Psoas muscle (tissue), 8 donors: Measurements from ENCODE around the gene AIMP1. TPM values are rescaled to one million over a fixed set of nuclear protein-coding genes. Genes with fewer than 3 reads are reported as not detected.

Experiments used
- ATAC-seq, 4 donors: fragments of 200-7000 bp; cut with Tn5 transposase; one replicate each; pipeline ENCODE4 v1.9.1; 2020; ENCODE audit warnings: moderate library complexity in 3 of 4, mild to moderate bottlenecking in 2 of 4
- DNase-seq, 2 donors: peaks; one replicate each; pipeline ENCODE4 v3.0.0-alpha.2; 2020
- H3K27ac ChIP-seq: fragments of 200-600 bp; one replicate; pipeline ENCODE4 v1.8.0; 2022
- H3K27me3 ChIP-seq, 3 donors: fragments of 200-600 bp in 1 of 3; one replicate each; pipeline versions ENCODE4 v1.6.1 to v1.8.0; 2013 to 2022; ENCODE audit warnings: low read length in 2 of 3, mild to moderate bottlenecking in 2 of 3, moderate library complexity in 1 of 3; ENCODE audit not compliant: insufficient read depth in 3 of 3
- H3K36me3 ChIP-seq, 2 donors: fragments of 200-600 bp in 1 of 2; one replicate each; pipeline versions ENCODE4 v1.6.1 to v1.8.0; 2013 to 2022; ENCODE audit warnings: low read depth in 1 of 2, mild to moderate bottlenecking in 1 of 2, moderate library complexity in 1 of 2; ENCODE audit not compliant: insufficient read depth in 1 of 2
- H3K4me1 ChIP-seq: fragments of 200-600 bp; one replicate; pipeline ENCODE4 v1.8.0; 2022
- H3K4me3 ChIP-seq: fragments of 200-600 bp; one replicate; pipeline ENCODE4 v1.8.0; 2022; ENCODE audit warnings: mild to moderate bottlenecking
- H3K9me3 ChIP-seq: fragments of 200-600 bp; one replicate; pipeline ENCODE4 v1.8.0; 2022
- CTCF ChIP-seq: fragments of 200-600 bp; IDR thresholded peaks from one replicate; pipeline ENCODE4 v1.8.0; 2022; ENCODE audit warnings: antibody characterized with exemption
- WGBS, 3 donors: extraction: QIAGEN DNeasy Blood & Tissue Kit; methylation state at CpG; one replicate each; pipeline versions ENCODE4 v1.1.6 to v1.1.7; 2013; 5-methylcytosine and 5-hydroxymethylcytosine counted together
- intact Hi-C, 2 donors: fragments of 100-400 bp; cut with DNase I; formaldehyde crosslinking; loops; one replicate each; pipeline versions ENCODE4 v1.11.0 to v1.14.2; 2022
- polyA plus RNA-seq, 3 donors: library from polyadenylated mRNA; stranded (reverse); fragments of 200-250 nt; gene quantifications; one replicate each; pipeline ENCODE4 v1.2.3, GENCODE V29; 2013
- total RNA-seq, 4 donors: library from RNA; stranded (reverse); fragmentation: NEBNext Ultra II Directional in 2 of 4; extraction: Animal tissue kit (Norgen Biotek cat#: 25700) in 2 of 4; gene quantifications; one replicate each; pipeline versions ENCODE4 v1.2.1 to v1.2.4, GENCODE V29; 2021 to 2023
- donor health status: healthy with polysubstance abuse.
- donor health status: DM: no; HTN: no; CAD: no; lungs with moderate emphysema.
- donor health status: Bipolar disorder and iron deficiency.
- donor health status: healthy.
- donor health status: DM: yes; HTN: yes; CAD: no.
- donor health status: DM: no; HTN: no; CAD: no.
- donor health status: DM: no; HTN: no; CAD: no.
- donor health status: DM: yes; HTN: yes; CAD: no.

AIMP1 gene
- total and polyA plus RNA-seq, 7 donors, result 26.0 to 65.5 (median 36.0) TPM

GRCh38 chr4:106333186-106333585 lies 16.8 kb downstream of the AIMP1 start:
- ATAC-seq (no peak), DNase-seq (no peak)
- H3K36me3 ChIP-seq, result peaks cover 5 to 100% of the 10 kb centered on the region in 2 donors
- intact Hi-C loops, result no loop called here
- TF ChIP-seq CTCF, result no peak
- H3K4me1 ChIP-seq, result no peaks in the 10 kb centered on the region
- 94% methylated on average over 5 of the region's 5 CpGs for WGBS, 3 donors
- no peaks in the 10 kb centered on the region for H3K9me3 ChIP-seq
- H3K27ac ChIP-seq, result no peak overlapping the region
- no peaks in the 10 kb centered on the region for H3K27me3 ChIP-seq
- no peak overlapping the region for H3K4me3 ChIP-seq

GRCh38 chr4:106334741-106335470 lies 18.6 kb downstream of the AIMP1 start:
- no peak overlapping the region for H3K27ac ChIP-seq
- intact Hi-C loops, result no loop called here
- DNase-seq (no peak), ATAC-seq (no peak)
- 87 to 93% (median 93%) methylated on average over 1 of the region's 1 CpG for WGBS, 3 donors
- no peaks in the 10 kb centered on the region for H3K27me3 ChIP-seq
- no peaks in the 10 kb centered on the region for H3K4me1 ChIP-seq
- H3K9me3 ChIP-seq, result no peaks in the 10 kb centered on the region
- H3K4me3 ChIP-seq, result no peak overlapping the region
- no peak for TF ChIP-seq CTCF
- peaks cover 8 to 97% of the 10 kb centered on the region in 2 donors for H3K36me3 ChIP-seq

- no peak for TF ChIP-seq CTCF
- WGBS, 3 donors, result 85 to 95% (median 92%) methylated on average over 3 of the region's 3 CpGs
- Histone ChIP-seq H3K4me3 (no peak overlapping the region), H3K36me3 (peaks cover 8 to 90% of the 10 kb centered on the region in 2 donors), H3K9me3 (peaks cover 6% of the 10 kb centered on the region), H3K4me1 (no peaks in the 10 kb centered on the region), H3K27me3 (no peaks in the 10 kb centered on the region), H3K27ac (no peak overlapping the region)
- intact Hi-C loops, result no loop called here
- ATAC-seq (no peak), DNase-seq (no peak)
Observed at GRCh38 chr4:106336618-106337017, 20.3 kb downstream of the AIMP1 start.

GRCh38 chr4:106337916-106338315 lies 21.6 kb downstream of the AIMP1 start:
- no peak for TF ChIP-seq CTCF
- Histone ChIP-seq H3K27me3 (no peaks in the 10 kb centered on the region), H3K4me1 (no peaks in the 10 kb centered on the region), H3K36me3 (peaks cover 8 to 77% of the 10 kb centered on the region in 2 donors), H3K9me3 (peaks cover 6% of the 10 kb centered on the region), H3K4me3 (no peak overlapping the region), H3K27ac (no peak overlapping the region)
- DNase-seq, result no peak
- no peak for ATAC-seq
- intact Hi-C loops, result no loop called here

GRCh38 chr4:106338671-106339070 lies 22.3 kb downstream of the AIMP1 start:
- H3K4me1 ChIP-seq, result no peaks in the 10 kb centered on the region
- intact Hi-C loops, result no loop called here
- H3K36me3 ChIP-seq, result peaks cover 8 to 70% of the 10 kb centered on the region in 2 donors
- TF ChIP-seq CTCF, result no peak
- DNase-seq (no peak), ATAC-seq (no peak)
- H3K27ac ChIP-seq, result no peak overlapping the region
- no peak overlapping the region for H3K4me3 ChIP-seq
- WGBS, 3 donors, result 93 to 97% (median 95%) methylated on average over 3 of the region's 3 CpGs
- peaks cover 6% of the 10 kb centered on the region for H3K9me3 ChIP-seq
- H3K27me3 ChIP-seq, result no peaks in the 10 kb centered on the region
